CD4-positive, alpha-beta T cell (primary cell): ENCODE measurements around the gene PPM1L. TPM values are rescaled to one million over a fixed set of nuclear protein-coding genes. Genes with fewer than 3 reads are reported as not detected.

ENCODE experiments used
- ATAC-seq: fragments of 200-7000 bp; cut with Tn5 transposase; one replicate; pipeline ENCODE4 v1.10.0; 2022; ENCODE audit warnings: mild to moderate bottlenecking; ENCODE audit not compliant: poor library complexity
- CTCF ChIA-PET: fragments of 350-600 bp; sonication (Branson Sonifier 250); formaldehyde crosslinking; loops from one replicate; lab custom pipeline; 2021; ENCODE audit warnings: antibody characterized with exemption, inconsistent platforms; lab: Charles Lee
- POLR2A ChIA-PET: fragments of 350-600 bp; sonication (Branson Sonifier 250); formaldehyde crosslinking; loops from one replicate; lab custom pipeline; 2021; ENCODE audit warnings: antibody characterized with exemption, inconsistent platforms; lab: Charles Lee
- DNase-seq, 14 experiments: peaks; one replicate each; pipeline ENCODE4 v3.0.0-alpha.2; 2013 to 2020; ENCODE audit warnings: mixed read lengths in 2 of 14
- H3K27ac ChIP-seq, 2 donors: one replicate each; pipeline versions ENCODE4 v1.5.1 to v1.7.0; 2013; ENCODE audit warnings: low read length in 2 of 2, low read depth in 1 of 2, mild to moderate bottlenecking in 1 of 2
- H3K27me3 ChIP-seq, 2 experiments: 1 replicate in 1 of 2; 2 replicates in 1 of 2; pipeline versions ENCODE4 v1.6.1 to v1.7.0; 2013; ENCODE audit warnings: low read length in 2 of 2, control low read depth in 1 of 2, mild to moderate bottlenecking in 1 of 2, moderate library complexity in 1 of 2; ENCODE audit not compliant: insufficient read depth in 2 of 2, control insufficient read depth in 1 of 2
- H3K36me3 ChIP-seq: one replicate; pipeline ENCODE4 v1.6.1; 2013; ENCODE audit warnings: low read length, control low read depth; ENCODE audit not compliant: insufficient read depth
- H3K4me1 ChIP-seq: one replicate; pipeline ENCODE4 v1.6.1; 2013; ENCODE audit warnings: low read length, control low read depth; ENCODE audit not compliant: insufficient read depth
- H3K4me3 ChIP-seq: one replicate; pipeline ENCODE4 v1.5.1; 2013; ENCODE audit warnings: mild to moderate bottlenecking, low read length, moderate library complexity
- H3K9me3 ChIP-seq, 2 experiments: 1 replicate in 1 of 2; 2 replicates in 1 of 2; pipeline versions ENCODE4 v1.6.1 to v1.7.0; 2013; ENCODE audit warnings: low read length in 2 of 2, mild to moderate bottlenecking in 2 of 2, control low read depth in 1 of 2, moderate library complexity in 1 of 2; ENCODE audit not compliant: control insufficient read depth in 1 of 2, insufficient read depth in 1 of 2
- H3K27ac Mint-ChIP-seq: one replicate; pipeline ENCODE4 v1.8.0; 2020; ENCODE audit warnings: mixed read lengths
- H3K27me3 Mint-ChIP-seq: one replicate; pipeline ENCODE4 v1.8.0; 2021; ENCODE audit warnings: mixed read lengths
- H3K36me3 Mint-ChIP-seq: one replicate; pipeline ENCODE4 v1.8.0; 2021; ENCODE audit warnings: low read depth, mixed read lengths
- H3K4me1 Mint-ChIP-seq: one replicate; pipeline ENCODE4 v1.8.0; 2021; ENCODE audit warnings: low read depth, mixed read lengths
- H3K4me3 Mint-ChIP-seq: one replicate; pipeline ENCODE4 v1.8.0; 2020; ENCODE audit warnings: mild to moderate bottlenecking, mixed read lengths
- H3K9me3 Mint-ChIP-seq: one replicate; pipeline ENCODE4 v1.8.0; 2020; ENCODE audit warnings: mixed read lengths
- CTCF ChIP-seq: fragments of 200-600 bp; IDR thresholded peaks from one replicate; pipeline ENCODE4 v1.8.0; 2022; ENCODE audit warnings: antibody characterized with exemption, mild to moderate bottlenecking
- intact Hi-C, 2 experiments: fragments of 100-400 bp; cut with DNase I in 1 of 2; cut with micrococcal nuclease in 1 of 2; formaldehyde crosslinking; loops; one replicate each; pipeline versions ENCODE4 v1.15.1 to v1.9.0; 2023 to 2025; cut with DNase I, micrococcal nuclease
- total RNA-seq, 174 experiments: library from RNA in 2 of 174; stranded (reverse) in 2 of 174; gene quantifications; one replicate each; pipeline ENCODE4 v1.2.3 and lab custom pipeline; 2021 to 2026

The PPM1L gene
- total RNA-seq, 2 experiments from 2014 or later = 3.0 to 3.4 TPM

GRCh38 chr3:161072751-161073150 lies 316.7 kb downstream of the PPM1L start:
- no peaks in the 10 kb centered on the region for H3K27me3 Mint-ChIP-seq
- no peaks in the 10 kb centered on the region for H3K4me1 ChIP-seq
- no peaks in the 10 kb centered on the region for H3K4me1 Mint-ChIP-seq
- no peaks in the 10 kb centered on the region for H3K9me3 Mint-ChIP-seq
- ChIA-PET CTCF (no interaction called here), POLR2A (no interaction called here)
- no peak for DNase-seq
- no peak for ATAC-seq
- no peaks in the 10 kb centered on the region for H3K27me3 ChIP-seq
- H3K27ac ChIP-seq = no peak overlapping the region
- no peak overlapping the region for H3K4me3 Mint-ChIP-seq
- H3K9me3 ChIP-seq = no peaks in the 10 kb centered on the region
- intact Hi-C loops = no loop called here
- H3K36me3 ChIP-seq = no peaks in the 10 kb centered on the region
- H3K4me3 ChIP-seq = no peak overlapping the region
- no peaks in the 10 kb centered on the region for H3K36me3 Mint-ChIP-seq
- TF ChIP-seq CTCF = no peak
- no peak overlapping the region for H3K27ac Mint-ChIP-seq

- POLR2A ChIA-PET = no interaction called here
Measured at GRCh38 chr3:161073181-161073580, 317.1 kb downstream of the PPM1L start.

DNA sequence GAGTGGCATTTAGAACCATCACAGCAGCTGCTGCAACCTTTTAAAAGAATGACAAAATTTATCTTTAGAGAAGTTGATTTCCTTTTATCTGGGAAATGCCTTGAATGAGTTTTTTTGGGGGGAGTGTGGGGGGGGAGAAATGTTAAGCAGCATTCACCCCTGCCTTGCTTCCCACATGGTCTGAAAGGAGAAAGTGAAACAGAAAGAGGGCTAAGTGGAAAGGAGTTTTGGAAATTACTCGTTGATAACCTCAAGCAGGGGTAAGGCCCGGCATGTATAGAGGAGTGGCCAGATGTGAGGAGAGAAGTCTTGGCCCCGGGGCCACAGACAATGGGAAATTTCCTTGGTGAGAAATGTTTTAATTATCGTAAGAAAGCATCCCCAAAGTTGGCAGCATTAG lies 325.6 kb downstream of the PPM1L start:
- Histone ChIP-seq H3K4me1 (no peaks in the 10 kb centered on the region), H3K27me3 (no peaks in the 10 kb centered on the region), H3K36me3 (no peaks in the 10 kb centered on the region), H3K9me3 (no peaks in the 10 kb centered on the region), H3K4me3 (no peak overlapping the region), H3K27ac (no peak overlapping the region)
- CTCF ChIA-PET = no interaction called here
- ATAC-seq (no peak), DNase-seq (no peak)
- Mint-ChIP-seq H3K27ac (no peak overlapping the region), H3K4me3 (no peak overlapping the region), H3K27me3 (no peaks in the 10 kb centered on the region), H3K36me3 (no peaks in the 10 kb centered on the region), H3K9me3 (no peaks in the 10 kb centered on the region), H3K4me1 (no peaks in the 10 kb centered on the region)
- intact Hi-C loops = no loop called here
- no peak for TF ChIP-seq CTCF
- POLR2A ChIA-PET = no interaction called here

More at GRCh38 chr3:161073181-161073580, 317.1 kb downstream of the PPM1L start:
- CTCF ChIA-PET = no interaction called here
- Histone ChIP-seq H3K36me3 (no peaks in the 10 kb centered on the region), H3K27ac (no peak overlapping the region), H3K27me3 (no peaks in the 10 kb centered on the region), H3K4me1 (no peaks in the 10 kb centered on the region), H3K4me3 (no peak overlapping the region), H3K9me3 (no peaks in the 10 kb centered on the region)
- no peaks in the 10 kb centered on the region for H3K36me3 Mint-ChIP-seq
- no peak overlapping the region for H3K4me3 Mint-ChIP-seq
- intact Hi-C loops = no loop called here
- no peak overlapping the region for H3K27ac Mint-ChIP-seq
- no peak for ATAC-seq
- no peaks in the 10 kb centered on the region for H3K9me3 Mint-ChIP-seq
- H3K27me3 Mint-ChIP-seq = no peaks in the 10 kb centered on the region
- no peak for DNase-seq
- no peak for TF ChIP-seq CTCF
- no peaks in the 10 kb centered on the region for H3K4me1 Mint-ChIP-seq
